Spleen (tissue), 7 donors: ENCODE data around the gene SSUH2.

Experiments
- CTCF ChIP-seq, 11 experiments: fragments of 200-600 bp in 7 of 11; fragments of 450-650 bp in 4 of 11; sonication (generic) in 4 of 11; IDR thresholded peaks in 8 of 11; conservative IDR thresholded peaks in 3 of 11; 1 replicate in 7 of 11; 2 replicates in 4 of 11; pipeline versions ENCODE4 v1.4.0 to v1.8.0; 2016 to 2021; ENCODE audit warnings: antibody characterized with exemption in 11 of 11, inconsistent platforms in 4 of 11, mild to moderate bottlenecking in 1 of 11
- POLR2AphosphoS5 ChIP-seq, 3 donors: sonication (generic); formaldehyde crosslinking; IDR thresholded peaks; one replicate each; pipeline ENCODE4 v1.5.1; 2017; ENCODE audit warnings: antibody characterized with exemption in 3 of 3
- donor health status: DM: no; HTN: no; CAD: no; lungs with moderate emphysema.
- donor health status: DM: no; HTN: no; CAD: no.
- donor health status: DM: no; HTN: no; CAD: no.

GRCh38 chr3:8658306-8659212, 14.0 kb upstream of the SSUH2 start:
- no peak for TF ChIP-seq CTCF (IDR thresholded peaks at IDR 0.05 in 8 of 11, conservative IDR thresholded peaks at IDR 0.05 in 3 of 11)
- no peak for TF ChIP-seq POLR2AphosphoS5 (IDR thresholded peaks at IDR 0.05)
